ENCODE measurements around the gene RALA.

RALA gene

DNA sequence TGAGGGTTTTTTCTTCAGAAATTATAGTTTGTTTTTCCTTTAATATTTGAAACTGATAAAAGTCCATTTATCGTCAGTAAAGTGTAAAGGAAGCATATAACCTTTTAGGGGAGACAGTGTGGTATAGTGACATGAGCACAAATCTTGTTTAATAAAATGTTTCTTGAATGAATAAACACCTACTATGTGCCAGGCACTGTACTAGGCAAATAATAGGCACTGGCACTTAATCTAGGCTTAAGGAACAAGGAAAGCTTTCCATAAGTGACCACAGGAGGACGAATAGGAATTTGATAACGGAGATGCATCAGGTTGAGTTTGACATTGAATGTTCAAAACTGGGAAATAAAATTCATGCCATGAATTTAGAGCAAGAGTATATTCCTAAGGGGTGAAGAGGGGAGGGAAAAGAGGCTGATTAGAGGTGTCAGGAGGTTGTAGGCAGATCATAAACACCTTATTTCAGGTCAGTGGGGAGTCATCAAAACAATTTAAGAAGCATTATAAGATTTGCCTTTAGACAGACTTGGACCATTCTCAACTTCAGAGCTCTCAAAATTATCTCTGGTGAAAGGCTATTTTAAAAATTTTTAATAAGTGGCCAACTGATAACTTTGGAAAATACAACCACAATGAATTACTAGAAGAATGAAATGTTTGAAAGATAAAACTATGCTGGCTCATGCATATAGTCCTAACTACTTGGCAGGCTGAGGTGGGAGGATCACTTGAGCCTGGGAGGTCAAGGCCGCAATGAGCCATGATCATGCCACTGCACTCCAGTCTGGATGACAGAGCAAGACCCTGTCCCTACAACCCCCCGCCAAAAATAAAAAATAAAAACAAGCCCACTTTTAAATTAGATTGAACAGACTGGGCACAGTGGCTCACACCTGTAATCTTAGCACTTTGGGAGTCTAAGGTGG is 22.4 kb downstream of the RALA start:
- TF ChIP-seq, protein P1, sequence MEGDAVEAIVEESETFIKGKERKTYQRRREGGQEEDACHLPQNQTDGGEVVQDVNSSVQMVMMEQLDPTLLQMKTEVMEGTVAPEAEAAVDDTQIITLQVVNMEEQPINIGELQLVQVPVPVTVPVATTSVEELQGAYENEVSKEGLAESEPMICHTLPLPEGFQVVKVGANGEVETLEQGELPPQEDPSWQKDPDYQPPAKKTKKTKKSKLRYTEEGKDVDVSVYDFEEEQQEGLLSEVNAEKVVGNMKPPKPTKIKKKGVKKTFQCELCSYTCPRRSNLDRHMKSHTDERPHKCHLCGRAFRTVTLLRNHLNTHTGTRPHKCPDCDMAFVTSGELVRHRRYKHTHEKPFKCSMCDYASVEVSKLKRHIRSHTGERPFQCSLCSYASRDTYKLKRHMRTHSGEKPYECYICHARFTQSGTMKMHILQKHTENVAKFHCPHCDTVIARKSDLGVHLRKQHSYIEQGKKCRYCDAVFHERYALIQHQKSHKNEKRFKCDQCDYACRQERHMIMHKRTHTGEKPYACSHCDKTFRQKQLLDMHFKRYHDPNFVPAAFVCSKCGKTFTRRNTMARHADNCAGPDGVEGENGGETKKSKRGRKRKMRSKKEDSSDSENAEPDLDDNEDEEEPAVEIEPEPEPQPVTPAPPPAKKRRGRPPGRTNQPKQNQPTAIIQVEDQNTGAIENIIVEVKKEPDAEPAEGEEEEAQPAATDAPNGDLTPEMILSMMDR (IDR thresholded peaks at IDR 0.05), result no peak

DNA sequence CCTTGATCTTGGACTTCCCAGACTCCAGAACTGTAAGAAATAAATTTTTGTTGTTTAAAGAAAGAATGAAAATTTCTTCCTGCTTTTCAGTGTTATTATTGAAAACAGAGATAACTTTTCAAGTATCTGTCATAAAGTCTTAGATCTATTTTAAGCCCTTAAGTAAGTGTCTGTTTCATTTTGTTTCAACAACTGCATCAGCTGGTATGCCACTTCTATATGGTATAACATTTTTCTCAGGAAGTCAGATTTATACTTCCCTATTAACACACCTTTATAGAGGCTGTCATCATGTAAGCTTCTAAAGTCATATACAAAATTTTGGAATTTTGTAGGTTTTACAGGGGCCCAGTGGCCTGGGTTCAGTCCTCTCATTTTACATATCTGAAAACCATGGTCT is 24.4 kb downstream of the RALA start:
- Histone ChIP-seq H3K27ac (no peak overlapping the region), H3K4me3 (no peak overlapping the region)
- TF ChIP-seq, protein P1 (IDR thresholded peaks at IDR 0.05), result no peak
- DNase-seq (ENCODE audit: low spot score), result no peak

More for the DNA sequence above, 22.4 kb downstream of the RALA start:
- Histone ChIP-seq H3K27ac (no peak overlapping the region), H3K4me3 (no peak overlapping the region)
- no peak for DNase-seq (ENCODE audit: low spot score)

DNA sequence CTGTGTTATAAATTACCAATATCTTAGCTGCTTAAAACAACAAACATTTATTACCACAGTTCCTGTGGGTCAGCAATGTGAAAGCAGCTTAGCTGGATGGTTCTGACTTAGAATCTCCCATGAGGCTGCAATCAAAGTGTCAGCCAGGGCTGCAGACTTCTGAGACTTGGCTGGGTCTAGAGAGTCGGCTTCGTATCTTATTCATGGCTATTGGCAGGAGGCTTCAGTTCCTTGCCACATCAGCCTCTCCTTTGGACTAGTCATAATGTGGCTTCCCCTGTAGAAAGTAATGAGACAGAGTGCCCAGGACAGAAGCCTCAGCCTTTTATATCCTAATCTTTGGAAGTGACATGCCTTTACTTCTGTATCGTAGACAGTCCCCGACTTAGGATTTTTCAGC is 27.3 kb downstream of the RALA start:
- Histone ChIP-seq H3K4me3 (no peak overlapping the region), H3K27ac (no peak overlapping the region)
- TF ChIP-seq, protein P1 (IDR thresholded peaks at IDR 0.05), result no peak
- DNase-seq (ENCODE audit: low spot score), result no peak

DNA sequence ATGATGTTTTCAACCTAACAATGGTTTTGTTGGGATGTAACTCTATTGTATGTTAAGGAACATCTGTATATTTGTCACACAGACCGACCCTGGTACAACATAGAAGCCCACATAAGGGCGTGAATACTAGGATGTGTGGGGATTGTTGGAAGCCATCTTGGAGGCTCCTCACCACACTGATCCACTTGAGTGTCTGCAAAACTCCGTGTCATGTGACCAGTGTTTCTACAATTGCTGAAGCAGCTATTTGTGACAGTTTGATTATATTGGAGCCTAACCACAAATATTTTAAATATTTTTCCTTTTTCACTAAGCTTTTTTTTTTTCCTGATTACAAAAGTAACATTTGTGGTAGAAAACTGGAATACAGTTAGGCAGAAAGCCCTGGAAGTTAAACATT is 27.9 kb downstream of the RALA start:
- Histone ChIP-seq H3K4me3 (no peak overlapping the region), H3K27ac (no peak overlapping the region)
- DNase-seq (ENCODE audit: low spot score), result no peak
- TF ChIP-seq, protein P1 (IDR thresholded peaks at IDR 0.05), result no peak

DNA sequence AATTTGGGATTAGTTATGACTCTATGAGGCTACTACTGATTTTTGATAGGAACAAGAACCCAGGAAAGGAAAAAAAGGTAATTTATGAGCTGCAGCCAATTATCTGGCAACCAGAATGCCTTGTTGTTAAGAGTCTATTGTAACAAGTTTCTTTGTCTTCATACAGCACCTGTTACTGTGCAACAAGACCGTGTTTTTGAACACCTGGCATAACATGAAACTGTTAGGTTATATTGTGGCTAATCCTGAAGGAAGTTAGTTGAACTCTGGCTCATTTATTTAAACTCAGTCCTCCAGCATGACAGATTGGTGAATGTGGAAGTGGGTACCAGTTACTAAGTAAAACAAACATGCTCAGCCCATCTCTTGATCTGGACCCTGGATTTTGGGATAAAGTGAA is 33.0 kb downstream of the RALA start:
- TF ChIP-seq, protein P1 (IDR thresholded peaks at IDR 0.05), result no peak
- no peak overlapping the region for H3K4me3 ChIP-seq
- H3K27ac ChIP-seq, result no peak overlapping the region
- DNase-seq (ENCODE audit: low spot score), result no peak

DNA sequence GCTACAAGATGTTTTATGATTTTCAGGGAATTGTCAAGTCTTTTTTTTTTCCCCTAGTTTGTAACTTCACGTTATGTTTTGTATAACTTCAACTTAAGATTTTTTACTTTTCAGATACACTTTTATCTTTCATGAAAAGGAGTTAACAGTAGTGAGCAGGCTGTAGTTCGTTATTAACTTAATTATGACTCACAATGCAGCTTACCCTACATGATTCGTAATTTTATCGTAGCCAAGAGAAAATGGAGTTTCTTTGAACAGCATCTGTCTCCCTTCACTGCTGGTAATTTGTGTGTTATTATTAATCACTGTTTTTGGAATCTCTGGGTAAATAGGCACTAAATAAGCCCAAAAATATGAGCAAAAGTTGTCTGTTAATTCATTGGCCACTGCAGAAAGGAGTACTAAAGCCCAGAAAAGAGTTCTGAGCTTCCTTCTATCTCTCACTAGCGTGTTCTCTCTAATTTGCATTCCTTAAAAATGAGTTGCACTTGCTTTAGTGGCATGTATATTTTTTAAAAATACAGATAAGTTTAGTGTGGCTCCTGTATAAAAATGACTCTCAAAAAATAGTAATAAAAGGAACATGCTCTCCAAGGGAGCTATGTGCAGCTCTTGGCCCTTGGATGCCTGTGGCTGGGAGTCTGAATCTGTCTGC is 36.1 kb downstream of the RALA start:
- Histone ChIP-seq H3K4me3 (no peak overlapping the region), H3K27ac (no peak overlapping the region)
- DNase-seq (ENCODE audit: low spot score), result no peak
- TF ChIP-seq, protein P1 (IDR thresholded peaks at IDR 0.05), result no peak
